HG02678 (cell line): ENCODE data around the gene TMEM135.
"Not testable (repeated sequence)": the region's sequence is repeated elsewhere in the genome, so short reads cannot be mapped to it uniquely, and the experiment has no call there.

Experiments
- ATAC-seq: cut with Tn5 transposase; IDR thresholded peaks from one replicate; pipeline ENCODE4 v1.9.1; 2021; ENCODE audit warnings: mild to moderate bottlenecking, moderate library complexity; ENCODE audit not compliant: unreplicated experiment

The TMEM135 gene

DNA sequence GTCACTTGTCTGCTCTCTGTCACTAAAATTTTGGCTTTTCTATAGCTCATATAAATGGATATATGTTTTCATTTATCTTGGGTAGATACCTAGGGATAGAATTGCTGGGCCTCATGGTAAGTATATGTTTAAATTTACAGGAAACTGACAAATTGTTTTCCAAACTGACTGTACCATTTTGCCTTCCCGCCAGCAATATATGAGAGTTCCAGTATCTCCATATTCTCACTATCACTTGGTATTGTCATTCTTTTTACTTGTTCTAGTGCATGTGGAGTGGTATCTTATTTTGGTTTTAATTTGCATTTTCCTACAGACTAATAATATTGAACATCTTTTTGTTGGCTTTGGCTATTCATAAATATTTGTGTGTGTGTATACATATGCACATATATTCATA is 101.7 kb downstream of the TMEM135 start:
- no peak for ATAC-seq

- ATAC-seq, result no peak
These were observed 103.6 kb downstream of the TMEM135 start for GRCh38 chr11:87141322-87141721.

GRCh38 chr11:87141980-87142514 is 104.3 kb downstream of the TMEM135 start:
- ATAC-seq, result no peak

GRCh38 chr11:87142594-87142993 is 104.9 kb downstream of the TMEM135 start:
- no peak for ATAC-seq

DNA sequence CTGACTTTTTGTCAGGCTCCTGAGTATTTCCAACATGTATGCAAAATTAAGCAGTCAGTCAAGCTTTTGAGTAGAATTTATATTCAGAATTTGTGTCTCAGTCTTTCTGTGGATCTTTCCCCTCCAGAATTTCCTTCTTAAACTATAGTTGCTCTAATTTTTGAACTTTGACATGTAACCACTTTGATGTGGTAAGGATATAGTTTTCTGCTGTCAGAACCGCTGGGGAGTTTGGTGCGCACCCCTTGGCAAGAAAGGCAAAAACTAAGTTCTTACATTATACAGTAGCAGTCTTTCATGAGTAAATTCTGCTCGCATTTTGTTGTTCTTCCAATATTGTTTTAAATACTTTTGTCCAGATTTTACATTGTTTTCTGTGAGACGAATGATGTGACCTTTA is 105.9 kb downstream of the TMEM135 start:
- no peak for ATAC-seq

- no peak for ATAC-seq
These were observed 106.5 kb downstream of the TMEM135 start for GRCh38 chr11:87144252-87144651.

DNA sequence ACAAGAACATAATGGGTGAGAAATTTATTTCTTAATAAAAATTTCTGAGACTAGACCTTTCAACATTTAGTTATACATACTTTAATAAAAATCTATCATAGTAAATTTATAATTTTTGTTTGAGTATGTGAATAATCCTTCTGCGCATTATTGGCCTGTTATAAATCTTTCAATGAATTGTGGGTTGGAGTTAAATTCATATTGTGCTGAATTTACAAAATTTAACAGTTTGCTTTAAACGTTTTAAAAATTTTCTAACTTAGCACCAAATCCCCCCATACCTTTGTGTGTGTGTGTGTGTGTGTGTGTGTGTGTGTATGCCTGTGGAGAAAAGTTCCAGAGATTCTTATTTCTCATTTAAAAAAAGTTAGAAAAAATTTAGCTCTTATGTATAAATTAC is 111.0 kb downstream of the TMEM135 start:
- ATAC-seq, result no peak

DNA sequence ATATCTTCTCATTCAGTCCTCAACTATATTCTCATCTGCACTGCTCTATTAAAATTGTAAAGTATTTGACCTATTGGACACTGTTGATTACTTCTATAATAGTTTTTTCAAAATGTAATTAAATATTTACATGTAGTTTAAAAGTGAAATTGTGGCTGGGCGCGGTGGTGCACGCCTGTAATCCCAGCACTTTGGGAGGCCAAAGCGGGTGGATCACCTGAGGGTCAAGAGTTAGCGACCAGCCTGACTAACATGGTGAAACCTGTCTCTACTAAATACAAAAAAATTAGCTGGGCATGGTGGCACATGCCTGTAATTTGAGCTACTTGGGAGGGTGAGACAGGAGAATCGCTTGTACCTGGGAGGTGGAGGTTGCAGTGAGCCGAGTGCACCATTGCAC is 112.0 kb downstream of the TMEM135 start:
- not testable (repeated sequence) for ATAC-seq

- no peak for ATAC-seq
These were observed 113.2 kb downstream of the TMEM135 start for GRCh38 chr11:87150936-87151335.

DNA sequence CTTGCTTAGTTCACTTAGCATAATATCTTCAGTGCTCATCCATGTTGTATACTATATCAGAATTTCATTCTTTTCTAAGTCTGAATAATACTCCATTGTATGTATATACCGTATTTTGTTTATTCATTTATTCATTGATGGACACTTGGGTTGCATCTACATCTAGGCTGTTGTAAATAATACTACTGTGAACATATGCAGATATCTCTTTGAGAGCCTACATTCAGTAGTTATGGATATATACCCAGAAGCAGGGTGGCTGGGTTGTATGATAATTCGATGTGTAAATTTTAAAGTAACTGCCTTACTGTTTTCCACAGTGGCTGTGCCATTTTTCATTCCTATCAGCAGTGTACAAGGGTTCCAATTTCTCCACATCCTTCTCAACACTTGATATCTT is 116.5 kb downstream of the TMEM135 start:
- ATAC-seq, result no peak

GRCh38 chr11:87156970-87157369 is 119.2 kb downstream of the TMEM135 start:
- no peak for ATAC-seq

- not testable (repeated sequence) for ATAC-seq
These were observed 131.3 kb downstream of the TMEM135 start for GRCh38 chr11:87169076-87169475.

GRCh38 chr11:87173185-87174039 is 135.7 kb downstream of the TMEM135 start:
- ATAC-seq, result no peak

DNA sequence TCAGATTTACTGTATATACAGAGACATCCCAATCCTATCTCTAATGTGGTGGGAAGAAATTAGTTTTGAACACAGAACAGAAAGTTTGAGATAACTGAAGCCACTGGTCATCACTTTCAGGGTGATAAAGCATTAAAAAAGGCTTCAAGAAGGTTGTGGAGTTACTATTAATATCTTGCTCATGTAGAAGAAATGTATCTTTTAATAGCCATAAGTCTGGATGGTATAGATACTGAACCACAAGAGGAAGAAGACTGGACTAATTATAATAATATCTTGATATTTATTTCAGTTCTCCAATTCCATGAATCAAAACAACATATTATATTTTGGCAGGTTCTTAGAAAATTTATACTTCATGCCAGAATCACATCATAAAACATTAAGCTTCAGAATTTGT is 137.1 kb downstream of the TMEM135 start:
- ATAC-seq, result no peak

GRCh38 chr11:87176044-87176443 is 138.3 kb downstream of the TMEM135 start:
- ATAC-seq, result no peak

DNA sequence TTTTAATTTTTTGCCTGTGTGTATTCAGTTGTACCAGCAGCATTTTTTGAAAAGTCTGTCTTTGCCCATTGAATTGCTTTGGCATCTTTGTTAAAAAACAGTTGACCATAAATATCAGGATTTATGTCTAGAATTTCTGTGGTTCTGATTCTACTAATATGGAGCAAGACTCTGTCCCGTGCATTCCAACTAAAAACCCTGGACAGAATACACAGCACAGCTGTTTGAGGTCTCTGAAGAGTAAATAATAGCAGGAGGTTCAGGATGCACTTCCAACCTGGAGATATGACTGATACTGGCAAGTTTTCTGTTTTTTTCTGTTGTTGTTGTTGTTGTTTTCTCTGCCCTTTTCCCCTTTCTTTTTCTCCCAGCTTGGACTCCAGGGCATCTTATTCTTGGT is 141.9 kb downstream of the TMEM135 start:
- no peak for ATAC-seq

GRCh38 chr11:87180742-87181141 is 143.0 kb downstream of the TMEM135 start:
- ATAC-seq, result no peak

- no peak for ATAC-seq
These were observed 143.4 kb downstream of the TMEM135 start for GRCh38 chr11:87181143-87181542.

GRCh38 chr11:87185228-87185627 is 147.5 kb downstream of the TMEM135 start:
- no peak for ATAC-seq

GRCh38 chr11:87187076-87187475 is 149.3 kb downstream of the TMEM135 start:
- no peak for ATAC-seq

DNA sequence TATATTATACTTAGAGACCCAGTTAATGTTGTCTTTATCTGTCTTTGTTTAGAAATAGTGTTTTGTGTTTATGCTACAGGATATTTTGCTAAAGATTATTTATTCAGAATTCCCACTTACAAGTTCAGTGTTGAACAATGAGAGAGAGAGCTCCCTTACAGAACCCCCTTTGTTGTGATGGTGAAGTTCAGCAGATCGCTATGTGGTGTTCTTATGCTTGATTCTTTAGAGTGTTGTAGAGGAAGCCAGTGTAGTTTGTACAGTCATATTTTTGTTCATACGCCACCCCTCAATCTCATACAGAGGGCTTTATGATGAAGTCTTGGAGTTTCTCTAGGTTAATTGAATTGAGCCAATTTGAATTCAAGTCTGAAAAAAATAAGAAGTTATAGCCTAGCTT is 150.2 kb downstream of the TMEM135 start:
- no peak for ATAC-seq

DNA sequence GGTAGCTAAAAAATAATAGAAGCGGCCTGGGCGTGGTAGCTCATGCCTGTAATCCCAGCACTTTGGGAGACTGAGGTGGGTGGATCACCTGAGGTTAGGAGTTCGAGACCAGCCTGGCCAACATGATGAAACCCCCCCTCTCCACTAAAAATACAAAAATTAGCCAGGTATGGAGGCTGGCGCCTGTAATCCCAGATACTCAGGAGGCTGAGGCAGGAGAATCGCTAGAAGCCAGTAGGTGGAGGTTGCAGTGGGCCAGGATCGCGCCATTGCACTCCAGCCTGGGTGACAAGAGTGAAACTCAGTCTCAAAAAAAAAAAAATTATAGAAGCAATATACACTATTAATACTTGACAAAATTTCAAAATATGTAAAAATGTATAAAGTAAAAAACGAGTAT is 150.7 kb downstream of the TMEM135 start:
- not testable (repeated sequence) for ATAC-seq

DNA sequence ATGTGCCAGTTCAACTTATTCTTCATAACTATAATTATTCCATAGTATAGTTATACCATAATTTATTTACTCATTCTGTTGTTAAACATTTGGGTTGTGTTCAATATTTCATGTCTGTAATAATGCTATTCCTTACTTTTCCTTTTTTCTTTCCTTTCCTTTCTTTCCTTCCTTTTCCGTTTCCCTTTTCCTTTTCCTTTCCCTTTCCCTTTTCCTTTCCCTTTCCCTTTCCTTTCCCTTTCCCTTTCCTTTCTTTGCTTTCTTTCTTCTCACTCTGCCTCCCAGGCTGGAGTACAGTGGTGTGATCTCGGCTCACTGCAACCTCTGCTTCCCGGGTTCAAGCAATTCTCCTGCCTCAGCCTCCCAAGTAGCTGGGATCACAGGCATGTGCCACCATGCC is 151.2 kb downstream of the TMEM135 start:
- ATAC-seq, result not testable (repeated sequence)
